Measurements from ENCODE around the gene SPOPL.
"Not testable (repeated sequence)": the region's sequence is repeated elsewhere in the genome, so short reads cannot be mapped to it uniquely, and the experiment has no call there.

SPOPL gene

DNA sequence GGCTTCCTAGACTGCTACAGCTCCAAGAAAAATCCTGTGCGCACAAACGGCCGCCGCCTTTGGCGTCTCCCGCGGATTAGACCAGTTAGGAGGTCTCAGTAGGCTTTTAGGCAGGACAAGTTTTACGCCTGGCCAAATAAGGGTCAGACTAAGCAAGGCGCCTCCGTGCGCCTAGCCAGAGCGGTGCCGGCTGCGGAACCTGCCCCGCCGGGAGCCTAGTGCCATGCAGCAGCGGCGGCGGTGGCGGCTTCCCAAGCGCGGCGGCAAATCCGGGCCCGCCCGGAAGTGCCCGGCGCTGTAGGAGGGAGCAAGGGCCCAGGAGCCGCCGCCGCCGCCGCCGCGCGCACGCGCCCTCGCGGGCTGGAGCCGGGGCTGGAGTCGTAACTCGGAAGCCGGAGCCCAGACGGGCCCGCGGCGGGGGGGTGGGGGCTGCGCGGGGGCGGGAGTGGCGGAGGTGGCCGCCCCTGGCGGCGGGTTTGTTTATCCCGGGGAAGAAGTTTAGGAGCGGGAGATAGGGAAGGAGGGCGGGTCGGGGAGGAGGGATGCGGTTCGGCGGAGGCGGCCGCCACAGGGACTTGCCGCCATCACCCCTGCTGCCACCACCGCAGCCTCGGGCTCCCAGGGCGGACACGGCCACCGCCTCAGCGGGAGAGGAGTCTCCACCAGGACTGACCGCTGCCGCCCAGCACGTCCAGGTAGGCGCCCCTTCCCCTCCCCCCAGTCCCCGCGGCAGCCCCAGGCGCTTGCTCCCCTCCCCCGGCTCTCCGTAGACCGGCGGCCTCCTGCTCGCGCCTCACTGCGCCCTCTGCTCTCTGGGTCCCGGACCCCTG, at the start of gene SPOPL:
Gene SPOPL, plus strand, starts transcription at position 346 of the 830 bp plus-strand sequence. CDS start 48,447 bp downstream, outside the sequence.
- DNase-seq = peak; percentile 87

DNA sequence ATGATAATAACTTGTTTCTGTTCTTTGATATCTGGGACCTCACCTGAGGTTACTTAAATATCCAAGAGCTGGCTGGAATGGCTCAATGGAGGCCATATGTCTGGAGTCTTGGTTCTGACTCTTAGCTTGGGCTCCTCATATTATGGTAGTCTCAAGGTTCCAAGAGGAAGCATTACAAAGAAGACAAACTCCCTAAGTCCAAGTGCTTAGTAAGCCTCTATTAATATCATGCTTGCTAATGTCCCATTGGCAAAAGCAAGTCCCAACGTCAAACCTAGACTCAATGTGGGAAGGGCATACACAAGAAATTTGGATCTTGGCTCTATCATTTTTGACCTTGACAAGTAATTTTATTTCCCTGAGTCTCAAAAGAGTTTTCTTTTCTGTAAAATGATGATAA, 49.2 kb upstream of the SPOPL start:
- no peak for DNase-seq

DNA sequence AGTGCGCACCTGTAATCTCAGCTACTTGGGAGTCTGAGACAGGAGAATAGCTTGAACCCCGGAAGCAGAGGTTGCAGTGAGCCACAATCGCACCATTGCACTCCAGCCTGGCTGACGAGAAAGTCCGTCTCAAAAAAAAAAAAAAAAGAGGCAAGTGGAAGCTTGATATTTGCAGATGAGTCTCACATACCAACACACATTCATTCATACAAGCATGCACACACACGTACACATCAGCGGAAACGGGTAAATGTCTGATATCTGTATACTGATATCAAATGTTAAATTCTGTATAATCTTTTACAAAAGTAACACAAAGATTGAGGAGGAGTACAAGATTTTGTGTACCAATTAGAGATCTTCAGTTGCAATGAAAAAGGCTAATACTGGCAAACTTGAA, 47.8 kb upstream of the SPOPL start:
- DNase-seq = no peak

DNA sequence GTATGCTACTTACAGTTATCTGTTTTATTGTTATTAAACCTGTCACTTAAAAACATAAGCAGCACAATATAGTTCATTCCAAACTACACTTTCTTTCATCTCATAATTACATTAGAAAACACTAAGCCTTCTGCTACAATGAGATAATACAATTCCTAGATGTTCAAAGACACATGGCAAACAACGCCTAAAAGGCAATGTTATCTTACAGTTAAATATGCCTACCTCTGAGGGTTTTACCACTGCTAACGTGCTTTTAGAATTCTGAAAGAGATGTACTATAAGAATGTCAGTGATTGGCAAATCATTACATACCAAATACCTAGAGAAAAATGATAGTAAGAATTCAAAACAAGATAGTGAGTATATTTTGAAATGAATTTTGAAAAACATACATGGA, 46.8 kb upstream of the SPOPL start:
- no peak for DNase-seq

DNA sequence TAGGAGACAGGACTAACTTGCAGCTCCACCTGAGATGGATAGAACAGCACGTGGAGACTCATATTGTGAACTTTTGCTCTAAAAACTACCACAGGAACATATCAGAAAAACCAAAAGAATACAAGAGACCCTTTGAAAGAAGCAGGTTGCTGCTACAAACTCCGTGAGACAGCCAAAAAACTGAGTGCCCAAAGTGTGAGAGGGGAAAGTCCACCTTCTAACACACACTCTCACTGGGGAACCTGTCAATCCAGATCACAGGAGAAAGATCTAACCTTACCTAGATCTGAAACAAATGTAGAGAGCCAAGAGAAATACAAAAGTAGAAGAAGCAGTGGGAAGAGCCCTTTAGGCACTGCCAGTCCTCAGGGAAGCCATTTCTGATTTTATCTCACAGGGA, 46.3 kb upstream of the SPOPL start:
- no peak for DNase-seq

DNA sequence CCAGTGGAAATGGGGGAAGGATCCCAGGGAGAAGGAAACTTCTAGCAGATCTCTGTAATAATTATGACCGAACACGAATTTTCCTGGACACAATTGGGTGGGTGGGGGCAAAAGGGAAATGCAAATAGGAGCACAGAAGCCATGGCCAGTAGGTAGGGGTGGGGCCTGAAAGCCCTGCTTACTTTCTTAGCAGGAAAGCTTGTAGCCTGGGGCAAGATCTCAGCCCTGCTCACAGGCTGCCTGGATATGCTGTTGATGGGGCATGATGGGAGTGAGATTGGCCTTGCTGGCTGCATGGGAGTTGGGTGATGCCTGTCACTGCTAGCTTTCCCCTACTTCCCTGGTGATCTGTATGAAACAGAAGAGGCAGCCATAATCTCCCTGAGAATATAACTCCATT, 45.9 kb upstream of the SPOPL start:
- no peak for DNase-seq

DNA sequence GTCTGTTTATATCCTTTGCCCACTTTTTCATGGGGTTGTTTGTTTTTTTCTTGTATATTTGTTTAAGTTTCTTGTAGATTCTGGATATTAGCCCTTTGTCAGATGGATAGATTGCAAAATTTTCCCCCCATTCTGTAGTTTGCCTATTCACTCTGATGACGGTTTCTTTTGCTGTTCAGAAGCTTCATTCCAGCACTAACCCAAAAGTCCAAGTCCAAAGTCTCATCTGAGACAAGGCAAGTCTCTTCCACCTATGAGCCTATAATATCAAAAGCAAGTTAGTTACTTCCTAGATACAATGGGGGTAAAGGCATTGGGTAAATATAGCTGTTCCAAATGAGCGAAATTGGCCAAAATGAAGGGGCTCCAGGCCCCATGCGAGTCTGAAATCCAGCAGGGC, 38.9 kb upstream of the SPOPL start:
- DNase-seq = not testable (repeated sequence)

DNA sequence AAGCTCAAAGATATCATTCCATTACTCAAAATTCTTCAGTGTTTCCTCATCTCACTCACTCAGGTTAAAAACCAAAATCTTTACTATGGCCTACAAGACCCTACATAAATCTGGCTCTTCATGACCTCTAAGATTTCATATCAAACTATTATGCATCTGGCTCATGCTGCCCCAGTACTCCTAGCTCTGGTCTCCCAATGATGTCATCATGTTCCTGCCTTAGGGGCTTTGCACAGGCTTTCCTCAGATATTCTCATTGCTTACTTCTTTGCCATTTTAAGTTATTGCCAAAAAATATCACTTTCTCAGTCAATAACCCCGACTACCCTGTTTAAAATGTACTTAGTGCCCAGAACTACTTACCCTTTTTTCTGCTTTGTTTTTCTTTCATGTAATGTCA, 33.0 kb upstream of the SPOPL start:
- DNase-seq = no peak

DNA sequence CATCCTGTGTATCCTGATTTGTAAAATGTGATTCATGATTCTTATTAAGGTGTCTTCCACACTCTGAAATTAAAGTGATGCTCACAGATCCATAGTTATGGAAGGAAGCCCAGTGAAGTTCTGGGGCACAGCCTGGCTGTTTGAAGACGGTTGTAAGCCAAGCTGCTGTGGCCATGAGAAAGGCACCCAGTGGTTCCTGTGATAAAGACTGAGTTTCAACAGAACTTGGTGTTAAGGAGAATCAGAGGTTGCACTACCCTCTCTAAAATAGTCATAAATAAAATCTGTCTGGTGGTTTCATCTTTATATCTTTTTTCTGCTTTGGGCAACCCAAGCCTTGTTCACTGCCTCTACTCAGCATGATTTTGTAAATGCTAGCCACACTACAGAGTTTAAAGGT, 32.2 kb upstream of the SPOPL start:
- DNase-seq = no peak

DNA sequence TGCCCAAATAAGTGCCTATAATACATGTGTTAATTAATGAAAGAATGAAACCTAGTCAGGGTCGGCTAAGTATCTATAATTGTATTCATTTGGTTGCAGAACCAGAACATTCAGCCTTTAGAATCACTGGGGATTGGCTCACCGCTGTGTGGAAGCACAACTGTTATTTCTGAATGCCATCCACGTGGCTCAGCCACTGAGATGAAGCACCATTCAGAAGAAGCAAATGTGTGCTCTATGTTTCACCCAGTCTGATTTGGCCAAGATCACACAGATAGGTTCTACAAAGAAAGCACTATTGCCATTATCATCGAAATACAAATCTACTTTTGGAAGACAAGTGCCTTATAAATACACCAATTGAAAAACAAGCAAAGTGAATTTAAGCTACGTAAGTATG, 30.6 kb upstream of the SPOPL start:
- DNase-seq = no peak

DNA sequence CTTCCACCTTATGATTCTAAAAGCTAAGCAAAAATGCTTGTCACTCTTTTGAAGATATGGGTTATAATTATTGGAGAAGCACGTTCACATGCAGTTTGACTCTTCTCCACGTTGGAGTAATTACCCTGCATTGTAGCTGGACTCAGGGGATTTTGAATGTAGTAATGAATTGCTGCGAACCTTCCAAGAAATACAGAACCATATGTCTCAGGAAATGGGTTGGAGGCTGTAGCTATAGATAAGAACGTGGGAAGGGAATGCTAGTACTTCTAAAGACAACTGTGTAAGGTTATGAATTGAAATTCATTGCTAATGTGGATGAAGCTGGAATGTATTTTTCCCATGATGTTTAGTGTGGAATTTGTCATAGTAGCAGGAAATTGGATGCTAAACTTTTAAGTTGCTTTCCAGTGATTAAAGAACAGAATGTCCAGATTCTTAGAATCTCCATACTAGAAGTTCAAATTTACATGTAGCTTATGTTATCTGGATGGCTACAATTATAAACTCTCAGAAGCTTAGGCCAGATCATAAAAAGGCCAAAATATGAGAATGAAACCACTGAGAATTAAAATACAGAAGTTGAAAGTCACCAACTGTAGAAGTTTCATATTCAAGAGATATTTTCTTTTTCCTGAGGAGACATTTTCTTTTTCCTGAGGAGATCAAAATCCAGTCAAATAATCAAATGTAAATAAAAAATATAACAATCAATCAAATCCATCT, 27.3 kb upstream of the SPOPL start:
- no peak for DNase-seq

DNA sequence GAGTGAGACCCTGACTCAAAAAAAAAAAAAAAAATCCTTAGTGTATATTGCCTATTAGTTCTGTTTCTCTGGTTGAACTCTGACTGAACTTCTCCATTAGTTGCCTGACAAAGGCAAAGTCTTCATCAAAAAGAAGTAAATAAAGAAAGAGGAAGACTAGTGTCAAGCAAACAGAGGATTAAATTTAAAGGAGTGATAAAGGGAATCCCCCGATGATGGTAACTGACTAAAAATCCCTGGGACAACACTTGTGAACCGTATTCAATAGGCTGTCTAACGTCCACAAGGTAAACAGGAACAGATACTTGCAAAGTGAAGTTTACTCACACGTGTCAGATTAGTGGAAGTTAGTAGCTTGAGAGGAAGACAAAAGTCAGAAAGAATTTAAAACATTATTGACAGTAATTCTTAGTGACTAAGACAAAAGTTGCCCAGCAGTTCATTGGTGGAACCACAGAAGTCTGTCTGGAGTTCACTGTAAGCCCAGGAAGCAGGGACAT, 26.2 kb upstream of the SPOPL start:
- DNase-seq = no peak

DNA sequence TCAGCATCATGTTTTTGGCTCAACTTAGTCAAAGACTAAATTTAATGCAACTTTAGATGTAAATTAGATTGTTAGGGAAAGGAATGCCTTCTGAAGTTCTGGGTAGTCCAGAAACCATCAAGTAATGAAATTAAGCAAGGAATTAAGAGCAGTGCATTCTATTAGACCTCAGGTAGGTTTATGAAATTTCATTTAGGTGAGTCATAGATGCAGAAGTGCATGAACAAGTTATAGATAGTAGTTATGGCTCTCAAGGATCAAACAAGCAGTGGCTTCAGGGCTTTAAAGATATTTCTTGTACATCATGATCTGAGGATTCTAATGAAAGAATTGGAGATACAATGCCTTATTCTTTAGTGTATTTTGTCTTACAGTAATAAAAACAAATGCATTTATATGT, 25.4 kb upstream of the SPOPL start:
- DNase-seq = no peak

DNA sequence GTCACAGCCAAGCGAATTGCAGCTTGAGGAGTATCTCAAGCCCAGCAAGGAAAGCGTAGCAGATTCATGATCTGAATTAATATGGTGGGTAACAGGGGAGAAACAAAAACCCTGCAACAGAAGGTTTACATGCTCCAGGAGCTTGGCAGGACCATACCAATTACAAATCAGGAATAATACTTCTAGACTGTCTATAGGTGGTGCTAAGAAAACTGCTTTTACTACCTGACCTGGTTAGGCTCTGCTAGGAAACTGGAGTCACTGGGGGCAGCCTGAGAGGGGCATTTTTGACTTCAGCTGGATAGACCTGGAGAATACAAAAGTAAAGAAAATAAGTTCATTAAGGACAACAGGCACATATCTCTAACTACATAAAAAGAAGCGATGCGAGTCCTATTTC, 24.6 kb upstream of the SPOPL start:
- DNase-seq = no peak

DNA sequence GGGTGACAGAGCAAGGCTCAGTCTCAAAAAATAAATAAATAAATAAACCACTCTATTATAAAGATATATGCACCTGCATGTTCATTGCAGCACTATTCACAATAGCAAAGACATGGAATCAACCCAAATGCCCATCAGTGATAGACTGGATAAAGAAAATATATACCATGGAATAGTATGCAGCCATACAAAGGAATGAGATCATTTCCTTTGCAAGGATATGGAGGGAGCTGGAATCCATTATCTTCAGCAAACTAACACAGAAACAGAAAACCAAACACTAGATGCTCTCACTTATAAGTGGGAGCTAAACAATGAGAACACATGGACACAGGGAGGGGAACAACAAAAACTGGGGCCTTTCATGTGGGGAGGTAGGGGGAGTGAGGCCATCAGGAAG, 18.8 kb upstream of the SPOPL start:
- not testable (repeated sequence) for DNase-seq

DNA sequence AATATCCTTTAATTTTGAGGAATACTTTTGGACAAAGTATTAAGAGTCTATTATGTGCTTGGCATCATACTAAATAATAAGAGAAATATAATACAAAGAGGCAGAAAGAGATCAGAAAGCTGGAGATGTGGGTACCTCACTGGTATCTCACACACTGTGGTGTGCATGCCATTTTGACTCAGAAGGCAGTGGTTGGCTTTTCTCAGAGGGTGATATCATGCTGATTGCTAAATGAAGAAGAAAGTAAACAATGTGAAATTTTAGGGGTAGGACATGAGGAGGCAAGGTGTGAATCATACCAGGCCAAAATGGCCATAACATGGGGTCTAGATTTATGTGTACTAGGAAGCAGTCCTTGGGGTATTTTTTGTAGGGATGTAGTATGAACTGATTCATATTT, 16.6 kb upstream of the SPOPL start:
- no peak for DNase-seq

DNA sequence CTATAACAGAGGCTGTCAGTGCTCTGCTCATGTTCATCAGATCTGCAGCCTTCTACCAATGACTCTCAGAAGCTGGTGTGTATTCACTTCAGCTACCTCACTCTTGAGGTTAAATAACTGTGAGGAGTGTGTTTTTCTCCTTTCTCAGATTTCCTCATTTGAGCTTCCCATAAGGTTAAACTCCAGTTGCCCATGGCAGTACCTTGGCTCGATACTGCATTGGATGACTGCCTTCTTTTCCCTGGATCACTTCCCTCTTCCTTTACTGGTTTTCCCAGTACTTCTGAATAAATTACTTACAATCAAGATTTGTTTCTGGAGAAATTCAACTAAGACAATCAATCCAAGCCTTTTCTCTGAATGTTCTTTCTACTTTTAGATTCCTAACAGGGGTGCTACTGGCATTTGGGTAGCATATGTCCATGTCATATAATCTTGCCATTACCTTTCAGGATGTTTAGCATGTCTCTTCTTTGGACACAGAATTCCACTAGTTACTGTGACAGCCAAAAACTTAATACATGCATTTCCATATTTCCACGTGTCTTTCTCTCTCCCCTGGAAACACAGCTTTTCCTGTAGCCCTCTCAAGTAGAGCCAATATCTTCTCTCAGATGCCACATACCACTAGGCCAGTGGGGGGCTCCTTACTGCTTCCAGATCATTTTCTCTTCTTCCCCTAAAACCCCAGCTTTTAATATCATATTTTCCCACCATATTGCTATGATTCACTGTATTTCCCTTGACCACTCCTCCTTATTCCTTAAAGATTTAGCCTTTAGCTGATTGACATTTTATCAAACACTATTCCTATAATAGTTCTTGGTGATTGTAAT, 15.0 kb upstream of the SPOPL start:
- DNase-seq = no peak

DNA sequence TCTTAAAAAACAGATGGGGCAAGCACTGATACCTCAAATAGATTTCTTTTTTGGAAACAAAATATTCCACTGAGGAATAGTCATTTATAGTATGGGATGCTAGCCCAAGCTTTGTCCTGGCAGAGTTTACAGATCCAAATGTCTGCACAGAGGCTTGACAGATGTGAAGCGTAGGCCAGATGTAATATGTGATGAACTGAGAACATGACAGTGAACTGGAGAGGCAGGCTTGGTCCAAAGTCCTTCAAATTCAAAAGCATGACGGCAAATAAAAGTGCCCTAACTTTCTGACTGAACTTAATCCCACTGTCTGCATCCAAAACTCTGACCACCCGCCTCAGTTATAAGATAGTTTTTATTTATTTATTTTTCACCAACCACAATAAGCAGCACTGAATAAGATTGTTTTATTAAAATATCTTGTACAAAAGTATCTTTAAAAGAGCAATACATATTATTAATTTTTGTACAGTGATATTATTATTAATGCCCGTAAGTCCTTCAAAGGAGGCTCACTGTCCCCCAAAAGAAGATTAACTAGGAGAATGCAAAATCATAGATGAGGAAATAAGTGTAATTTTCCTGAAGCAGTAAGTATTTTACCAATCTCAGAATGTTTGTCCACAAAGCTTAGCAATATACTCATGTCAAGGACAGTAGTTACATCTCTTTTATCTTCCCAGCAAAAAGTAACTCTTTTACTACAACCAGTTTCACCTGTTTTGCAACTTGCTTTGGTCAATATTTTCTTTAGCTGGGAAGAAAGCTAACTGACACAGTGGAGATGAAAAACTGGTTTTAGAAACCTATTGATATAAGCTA, 10.7 kb upstream of the SPOPL start:
- DNase-seq = no peak

DNA sequence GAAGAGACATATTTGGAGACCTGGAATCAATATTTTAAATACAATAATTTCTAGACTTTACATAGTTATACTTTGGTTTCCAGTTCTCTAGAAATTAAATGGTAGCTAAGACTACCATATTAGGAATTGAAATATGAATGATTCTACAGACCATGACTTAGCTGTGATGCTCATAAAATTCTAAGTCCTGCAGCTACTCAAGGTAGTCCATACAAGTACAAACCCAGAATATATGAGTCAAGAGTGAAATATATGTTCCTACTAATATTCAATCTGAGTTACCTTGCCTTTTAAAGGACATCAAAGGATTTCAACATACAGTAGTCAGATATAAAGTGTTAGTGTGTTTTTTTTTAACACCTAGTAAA, 10.1 kb upstream of the SPOPL start:
- no peak for DNase-seq

DNA sequence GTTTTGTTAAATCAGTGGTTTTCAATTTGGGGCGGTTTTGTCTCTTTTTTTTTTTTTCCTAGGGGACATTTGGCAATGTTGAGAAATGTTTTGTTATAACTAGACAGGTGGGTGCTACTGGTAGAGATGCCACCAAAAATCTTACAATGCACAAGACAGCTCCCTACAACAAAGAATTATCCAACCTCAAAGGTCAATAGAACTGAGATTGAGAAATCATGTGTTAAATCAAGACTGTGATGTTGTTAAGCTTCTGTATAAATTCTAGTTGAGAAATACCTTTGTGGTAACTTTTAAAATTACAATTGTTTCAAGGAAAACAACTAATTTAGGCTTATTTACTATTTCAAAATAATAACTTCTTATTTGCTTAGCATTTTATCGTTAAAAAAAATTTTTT, 9.4 kb upstream of the SPOPL start:
- DNase-seq = no peak

DNA sequence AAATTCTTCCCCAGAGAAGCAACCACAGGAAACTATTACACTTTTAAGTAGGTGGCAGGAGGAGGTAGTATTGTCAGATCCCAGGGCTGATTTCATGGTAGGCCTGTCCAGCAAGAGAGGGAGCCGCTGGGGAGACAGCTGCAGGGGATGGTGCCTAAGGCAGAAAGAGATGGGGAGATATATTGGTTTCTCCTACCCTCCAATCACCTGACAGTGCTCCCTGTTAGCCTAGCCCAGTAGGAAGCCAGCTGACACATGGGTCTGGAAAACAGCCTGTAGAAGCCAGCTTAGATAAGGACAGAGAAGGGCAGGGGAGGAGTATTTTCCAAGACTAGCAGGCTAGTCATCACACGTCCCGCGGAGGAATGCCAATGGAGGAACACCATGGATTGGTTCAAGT, 8.2 kb upstream of the SPOPL start:
- no peak for DNase-seq

DNA sequence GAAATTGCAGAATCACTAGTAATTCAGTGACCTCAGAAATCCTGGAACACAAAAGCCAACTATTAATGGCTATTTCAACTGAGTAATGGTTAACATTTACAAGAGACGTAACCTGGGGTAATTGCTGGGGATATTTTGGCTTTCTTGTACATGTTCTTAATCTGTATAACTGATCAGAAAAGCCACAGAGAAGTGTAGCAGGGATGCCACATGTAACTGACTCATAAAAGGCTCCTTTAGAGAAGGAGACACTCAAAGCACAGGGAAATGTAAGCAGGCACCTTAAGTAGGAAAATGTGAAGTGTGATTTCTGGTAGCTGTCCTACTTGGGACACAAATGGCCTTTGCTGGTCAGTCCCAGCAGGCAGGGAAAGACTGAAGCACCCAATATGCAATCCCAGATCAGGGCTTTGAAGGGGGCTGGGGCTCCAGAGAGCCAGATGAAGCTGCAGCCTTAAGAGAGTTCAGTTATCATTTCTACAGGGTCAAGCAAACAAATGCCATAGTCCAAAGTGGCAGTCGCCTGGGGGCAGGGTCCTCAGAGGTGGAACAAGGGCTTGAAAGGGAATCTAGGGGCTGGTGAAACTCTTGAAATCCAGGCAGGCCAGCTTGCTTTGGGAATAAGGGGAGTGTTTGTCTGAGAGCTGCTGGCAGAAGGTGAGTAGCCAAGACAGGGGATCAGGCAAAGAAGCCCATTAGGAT, 7.2 kb upstream of the SPOPL start:
- DNase-seq = no peak

Data from stimulated activated CD8-positive, alpha-beta memory T cell treated with anti-CD3 and anti-CD28 coated beads, Interleukin-4, amount 100 ng/mL, for 48 hours (primary cell).